GM23338 (cell line): ENCODE data around the gene PRUNE2.

Experiments used
- CTCF ChIP-seq, 2 experiments: fragments of 200-600 bp in 1 of 2; sonication (generic) in 1 of 2; conservative IDR thresholded peaks; 2 replicates each; pipeline versions ENCODE4 v1.5.1 to v1.6.1; 2016 to 2017; ENCODE audit warnings: antibody characterized with exemption in 2 of 2, low read depth in 2 of 2, mild to moderate bottlenecking in 2 of 2, moderate library complexity in 1 of 2
- ETS1 ChIP-seq: IDR thresholded peaks from 2 replicates; pipeline ENCODE4 v1.6.1; 2016; ENCODE audit warnings: antibody characterized with exemption
- EZH2 ChIP-seq: fragments of 200-600 bp; sonication (generic); IDR thresholded peaks from one replicate; pipeline ENCODE4 v1.8.0; 2017; ENCODE audit warnings: antibody characterized with exemption, mild to moderate bottlenecking, low read depth; ENCODE audit not compliant: unreplicated experiment
- EZH2phosphoT487 ChIP-seq: fragments of 200-600 bp; sonication (generic); IDR thresholded peaks from one replicate; pipeline ENCODE4 v1.8.1; 2018; ENCODE audit warnings: antibody characterized with exemption; ENCODE audit not compliant: unreplicated experiment
- JUNB ChIP-seq: IDR thresholded peaks from one replicate; pipeline ENCODE4 v1.6.1; 2016; ENCODE audit warnings: antibody characterized with exemption; ENCODE audit not compliant: unreplicated experiment
- POLR2AphosphoS5 ChIP-seq: IDR thresholded peaks from 2 replicates; pipeline ENCODE4 v1.6.1; 2016; ENCODE audit warnings: antibody characterized with exemption, low read depth
- ZNF114 ChIP-seq: fragments of 250-450 bp; sonication (Bioruptor Pico); IDR thresholded peaks from 2 replicates; pipeline ENCODE4 v1.5.0; 2020; ENCODE audit warnings: mild to moderate bottlenecking, moderate library complexity
- ZNF331 ChIP-seq: fragments of 250-450 bp; sonication (Bioruptor Pico); IDR thresholded peaks from 2 replicates; pipeline ENCODE4 v1.5.0; 2020; ENCODE audit warnings: low read depth, mild to moderate bottlenecking, moderate library complexity
- ZNF462 ChIP-seq: fragments of 250-450 bp; sonication (Bioruptor Pico); IDR thresholded peaks from 2 replicates; pipeline ENCODE4 v1.5.0; 2020; ENCODE audit warnings: mild to moderate bottlenecking, moderate library complexity
- TF ChIP-seq, protein P1 (sequence below): IDR thresholded peaks from one replicate; pipeline ENCODE4 v1.6.1; 2018; ENCODE audit warnings: antibody characterized with exemption; ENCODE audit not compliant: unreplicated experiment

GRCh38 chr9:76691517-76692313, 214.2 kb downstream of the PRUNE2 start:
- TF ChIP-seq ZNF462 (CRISPR knock-in tag) (no peak), POLR2AphosphoS5 (no peak), CTCF (conservative IDR thresholded peaks at IDR 0.05; ENCODE audit: low read depth in 2 of 2) (no peak), EZH2 (no peak), ETS1 (no peak), EZH2phosphoT487 (no peak), ZNF331 (CRISPR knock-in tag) (no peak), JUNB (no peak), ZNF114 (CRISPR knock-in tag) (no peak)
- TF ChIP-seq, protein P1, sequence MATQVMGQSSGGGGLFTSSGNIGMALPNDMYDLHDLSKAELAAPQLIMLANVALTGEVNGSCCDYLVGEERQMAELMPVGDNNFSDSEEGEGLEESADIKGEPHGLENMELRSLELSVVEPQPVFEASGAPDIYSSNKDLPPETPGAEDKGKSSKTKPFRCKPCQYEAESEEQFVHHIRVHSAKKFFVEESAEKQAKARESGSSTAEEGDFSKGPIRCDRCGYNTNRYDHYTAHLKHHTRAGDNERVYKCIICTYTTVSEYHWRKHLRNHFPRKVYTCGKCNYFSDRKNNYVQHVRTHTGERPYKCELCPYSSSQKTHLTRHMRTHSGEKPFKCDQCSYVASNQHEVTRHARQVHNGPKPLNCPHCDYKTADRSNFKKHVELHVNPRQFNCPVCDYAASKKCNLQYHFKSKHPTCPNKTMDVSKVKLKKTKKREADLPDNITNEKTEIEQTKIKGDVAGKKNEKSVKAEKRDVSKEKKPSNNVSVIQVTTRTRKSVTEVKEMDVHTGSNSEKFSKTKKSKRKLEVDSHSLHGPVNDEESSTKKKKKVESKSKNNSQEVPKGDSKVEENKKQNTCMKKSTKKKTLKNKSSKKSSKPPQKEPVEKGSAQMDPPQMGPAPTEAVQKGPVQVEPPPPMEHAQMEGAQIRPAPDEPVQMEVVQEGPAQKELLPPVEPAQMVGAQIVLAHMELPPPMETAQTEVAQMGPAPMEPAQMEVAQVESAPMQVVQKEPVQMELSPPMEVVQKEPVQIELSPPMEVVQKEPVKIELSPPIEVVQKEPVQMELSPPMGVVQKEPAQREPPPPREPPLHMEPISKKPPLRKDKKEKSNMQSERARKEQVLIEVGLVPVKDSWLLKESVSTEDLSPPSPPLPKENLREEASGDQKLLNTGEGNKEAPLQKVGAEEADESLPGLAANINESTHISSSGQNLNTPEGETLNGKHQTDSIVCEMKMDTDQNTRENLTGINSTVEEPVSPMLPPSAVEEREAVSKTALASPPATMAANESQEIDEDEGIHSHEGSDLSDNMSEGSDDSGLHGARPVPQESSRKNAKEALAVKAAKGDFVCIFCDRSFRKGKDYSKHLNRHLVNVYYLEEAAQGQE, result no peak
